ENCODE data around the gene KRTAP26-1.

The KRTAP26-1 gene

GRCh38 chr21:30271156-30271555 is 49.0 kb downstream of the KRTAP26-1 start:
- no peak for DNase-seq (ENCODE audit: low spot score)

GRCh38 chr21:30269803-30270530 is 50.1 kb downstream of the KRTAP26-1 start:
- no peak for DNase-seq (ENCODE audit: low spot score)
